AG04450 (cell line): Measurements from ENCODE around the gene OLIG1. TPM values are rescaled to one million over a fixed set of nuclear protein-coding genes. Genes with fewer than 3 reads are reported as not detected.

ENCODE experiments used
- CTCF ChIA-PET: fragments of 300-600, 350-600 bp; formaldehyde crosslinking; extraction: SDS; loops from one replicate; lab custom pipeline; 2022; ENCODE audit warnings: antibody characterized with exemption, inconsistent platforms; lab: Charles Lee
- POLR2A ChIA-PET: fragments of 350-600 bp; formaldehyde crosslinking; extraction: SDS; loops from one replicate; lab custom pipeline; 2021; ENCODE audit warnings: antibody characterized with exemption, inconsistent platforms; lab: Yijun Ruan, JAX
- DNase-seq: peaks from one replicate; pipeline ENCODE4 v3.0.0-alpha.2; 2011; ENCODE audit warnings: low read depth, low spot score
- H3K27ac ChIP-seq: one replicate; pipeline ENCODE4 v1.5.1; 2012; ENCODE audit warnings: low read depth, low read length, control low read depth
- H3K27me3 ChIP-seq: one replicate; pipeline ENCODE4 v1.6.0; 2012; ENCODE audit warnings: low read length; ENCODE audit not compliant: control insufficient read depth, insufficient read depth
- H3K4me3 ChIP-seq: 2 replicates; pipeline ENCODE4 v1.5.1; 2011; ENCODE audit warnings: mild to moderate bottlenecking, low read depth, low read length, control low read depth
- H3K9me3 ChIP-seq: 2 replicates; pipeline ENCODE4 v1.5.1; 2012; ENCODE audit warnings: low read length; ENCODE audit not compliant: control insufficient read depth, insufficient read depth
- CTCF ChIP-seq: IDR thresholded peaks from 2 replicates; pipeline ENCODE4 v1.5.1; 2011; ENCODE audit warnings: low read depth, low read length, control low read depth, inconsistent platforms
- polyA plus RNA-seq: library from polyadenylated mRNA; depleted of rRNA; stranded (reverse); fragments of >200 nt; gene quantifications from 2 replicates; pipeline ENCODE4 v1.2.3, GENCODE V29; 2011

OLIG1 gene
- polyA plus RNA-seq, 1 experiment = not detected

- DNase-seq = no peak
- ChIA-PET CTCF (no interaction called here), POLR2A (no interaction called here)
- H3K4me3 ChIP-seq = no peak overlapping the region
- TF ChIP-seq CTCF = no peak
- H3K9me3 ChIP-seq = peaks cover 8% of the 10 kb centered on the region; the same call in 1 of the 2 replicates
- no peak overlapping the region for H3K27ac ChIP-seq
- H3K27me3 ChIP-seq = peaks cover 92% of the 10 kb centered on the region
These were observed 47.5 kb upstream of the OLIG1 start for GRCh38 chr21:33022489-33022827.

- Histone ChIP-seq H3K27me3 (peaks cover 93% of the 10 kb centered on the region), H3K27ac (no peak overlapping the region), H3K9me3 (peaks cover 8% of the 10 kb centered on the region; the same call in 1 of the 2 replicates), H3K4me3 (no peak overlapping the region)
- no peak for DNase-seq
- CTCF ChIA-PET = no interaction called here
- POLR2A ChIA-PET = no interaction called here
- TF ChIP-seq CTCF = no peak
These were observed 46.9 kb upstream of the OLIG1 start for GRCh38 chr21:33022828-33023573.

- ChIA-PET POLR2A (no interaction called here), CTCF (no interaction called here)
- no peak for TF ChIP-seq CTCF
- no peak for DNase-seq
- Histone ChIP-seq H3K27ac (no peak overlapping the region), H3K27me3 (peaks cover 95% of the 10 kb centered on the region), H3K9me3 (peaks cover 8% of the 10 kb centered on the region; the same call in 1 of the 2 replicates), H3K4me3 (no peak overlapping the region)
These were observed 46.3 kb upstream of the OLIG1 start for GRCh38 chr21:33023574-33024200.

- no peak for TF ChIP-seq CTCF
- no peak for DNase-seq
- POLR2A ChIA-PET = no interaction called here
- CTCF ChIA-PET = no interaction called here
- Histone ChIP-seq H3K9me3 (peaks cover 8% of the 10 kb centered on the region; the same call in 1 of the 2 replicates), H3K27ac (no peak overlapping the region), H3K4me3 (no peak overlapping the region), H3K27me3 (peaks cover 96% of the 10 kb centered on the region)
These were observed 45.5 kb upstream of the OLIG1 start for GRCh38 chr21:33024201-33025103.

- peaks cover 8% of the 10 kb centered on the region; the same call in 1 of the 2 replicates for H3K9me3 ChIP-seq
- H3K4me3 ChIP-seq = no peak overlapping the region
- no peak overlapping the region for H3K27ac ChIP-seq
- peaks cover 96% of the 10 kb centered on the region for H3K27me3 ChIP-seq
- POLR2A ChIA-PET = no interaction called here
- no peak for TF ChIP-seq CTCF
- DNase-seq = no peak
- CTCF ChIA-PET = no interaction called here
These were observed 44.8 kb upstream of the OLIG1 start for GRCh38 chr21:33025106-33025488.
